A673 (cell line): ENCODE measurements around the gene CDC42SE2. TPM values are rescaled to one million over a fixed set of nuclear protein-coding genes. Genes with fewer than 3 reads are reported as not detected.
"Not testable (repeated sequence)": the region's sequence is repeated elsewhere in the genome, so short reads cannot be mapped to it uniquely, and the experiment has no call there.

ENCODE experiments used
- BruUV-seq: library from RNA; stranded (reverse); fragments of 400-500 nt; replicated peaks from 2 replicates; lab custom pipeline; 2021; lab: Mats Ljungman, UMichigan
- CTCF ChIA-PET: fragments of 300-600 bp; sonication (Branson Sonifier 250); formaldehyde crosslinking; loops from one replicate; lab custom pipeline; 2022; ENCODE audit warnings: antibody characterized with exemption; lab: Charles Lee
- POLR2A ChIA-PET: fragments of 300-600 bp; sonication (Branson Sonifier 250); formaldehyde crosslinking; loops from one replicate; lab custom pipeline; 2022; ENCODE audit warnings: antibody characterized with exemption; ENCODE audit not compliant: low non-redundant PET; lab: Charles Lee
- DNase-seq: peaks from one replicate; pipeline ENCODE4 v3.0.0-alpha.2; 2015; ENCODE audit warnings: low spot score
- H3K27ac ChIP-seq: fragments of 200-600 bp; sonication (generic); 2 replicates; pipeline ENCODE4 v1.5.1; 2016; ENCODE audit warnings: mixed run types, low read depth, mild to moderate bottlenecking, mixed read lengths, antibody characterized with exemption, low read length; ENCODE audit not compliant: poor library complexity, severe bottlenecking
- H3K27me3 ChIP-seq: fragments of 200-600 bp; sonication (generic); replicated peaks from 2 replicates; pipeline ENCODE4 v1.6.1; 2017; ENCODE audit warnings: mixed run types, low read depth, mild to moderate bottlenecking, mixed read lengths, antibody characterized with exemption, low read length; ENCODE audit not compliant: insufficient read depth, poor library complexity
- H3K36me3 ChIP-seq: fragments of 200-600 bp; sonication (generic); 2 replicates; pipeline ENCODE4 v1.6.1; 2016; ENCODE audit warnings: mixed run types, mild to moderate bottlenecking, mixed read lengths, antibody characterized with exemption, low read length; ENCODE audit not compliant: insufficient read depth, poor library complexity, severe bottlenecking
- H3K4me1 ChIP-seq: fragments of 200-600 bp; sonication (generic); 2 replicates; pipeline ENCODE4 v1.6.1; 2017; ENCODE audit warnings: mixed run types, mild to moderate bottlenecking, mixed read lengths, antibody characterized with exemption, low read length; ENCODE audit not compliant: insufficient read depth, poor library complexity, severe bottlenecking
- H3K4me3 ChIP-seq: fragments of 200-600 bp; sonication (generic); 2 replicates; pipeline ENCODE4 v1.5.1; 2016; ENCODE audit warnings: low read depth, mixed run types, mild to moderate bottlenecking, mixed read lengths, low read length; ENCODE audit not compliant: poor library complexity, severe bottlenecking
- H3K9me3 ChIP-seq: fragments of 200-600 bp; sonication (generic); 2 replicates; pipeline ENCODE4 v1.6.1; 2016; ENCODE audit warnings: mixed run types, low read depth, mild to moderate bottlenecking, mixed read lengths, antibody characterized with exemption, low read length; ENCODE audit not compliant: poor library complexity, severe bottlenecking
- CTCF ChIP-seq: fragments of 300-800, 200-600 bp; sonication (generic); conservative IDR thresholded peaks from 2 replicates; pipeline ENCODE4 v1.5.1; 2017; ENCODE audit warnings: low read depth, mild to moderate bottlenecking, antibody characterized with exemption, low read length, moderate library complexity, mixed read lengths
- EZH2 ChIP-seq: fragments of 200-600 bp; sonication (generic); IDR thresholded peaks from 2 replicates; pipeline ENCODE4 v1.6.1; 2017; ENCODE audit warnings: borderline replicate concordance, low read depth, mild to moderate bottlenecking, mixed read lengths, antibody characterized with exemption, low read length; ENCODE audit not compliant: poor library complexity, severe bottlenecking
- intact Hi-C: fragments of 100-400 bp; cut with micrococcal nuclease; formaldehyde crosslinking; loops from one replicate; pipeline ENCODE4 v1.10.0; 2022; ENCODE audit not compliant: unreplicated experiment
- total RNA-seq: library from RNA; stranded (reverse); gene quantifications from 2 replicates; pipeline ENCODE4 v1.2.3, GENCODE V29; 2021

Gene CDC42SE2
- total RNA-seq, 1 experiment from 2014 or later = 25.5 TPM

DNA sequence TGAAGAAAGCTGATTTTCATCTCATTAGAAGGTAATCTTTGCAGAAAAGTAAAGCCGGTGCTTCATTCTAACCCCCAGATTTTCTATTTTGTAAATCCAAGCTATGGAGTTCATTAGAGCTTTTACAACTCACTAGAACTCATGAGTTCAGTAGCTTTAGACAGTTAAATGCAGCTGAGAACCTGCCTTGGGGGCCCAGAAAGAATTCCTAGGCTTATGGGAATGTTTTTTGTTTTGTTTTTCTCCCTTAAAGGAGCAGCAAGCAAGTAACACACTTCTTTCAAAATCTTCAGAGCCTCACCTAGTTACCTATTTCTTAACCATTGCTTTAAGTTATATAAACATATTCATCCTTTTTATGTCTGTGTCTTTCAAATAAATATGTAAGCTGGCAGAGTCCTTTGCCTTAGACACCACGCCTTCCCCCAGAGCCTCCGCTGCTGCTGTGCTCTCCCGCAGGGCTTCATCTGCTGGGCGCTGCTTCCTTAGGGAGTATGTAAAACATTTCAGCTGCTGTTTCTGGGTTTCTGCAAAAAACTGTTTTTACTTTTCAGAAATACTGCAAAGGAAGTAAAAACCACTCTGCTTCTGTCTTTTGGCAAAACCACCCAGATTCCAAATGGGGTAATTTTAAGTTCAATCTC lies 132.9 kb downstream of the CDC42SE2 start:
- Histone ChIP-seq H3K4me1 (peaks cover 6% of the 10 kb centered on the region), H3K9me3 (no peaks in the 10 kb centered on the region), H3K27me3 (no peaks in the 10 kb centered on the region), H3K27ac (no peak overlapping the region), H3K36me3 (peaks cover 41% of the 10 kb centered on the region), H3K4me3 (no peak overlapping the region)
- no TSS peak for BruUV-seq
- ChIA-PET POLR2A (interaction anchor here (0.5 kb wide), 1 partner anchor 127 kb away, joined by 3 read pairs; no protein-coding TSS in a partner anchor), CTCF (no interaction called here)
- no peak for TF ChIP-seq EZH2
- no peak for TF ChIP-seq CTCF
- intact Hi-C loops = no loop called here
- DNase-seq = no peak

GRCh38 chr5:131399007-131399406 lies 135.2 kb downstream of the CDC42SE2 start:
- intact Hi-C loops, BruUV-seq, H3K4me1 ChIP-seq, H3K27ac ChIP-seq, POLR2A ChIA-PET, H3K27me3 ChIP-seq, H3K4me3 ChIP-seq, CTCF ChIA-PET, DNase-seq: not testable (repeated sequence)
- peaks cover 12% of the 10 kb centered on the region for H3K9me3 ChIP-seq
- H3K36me3 ChIP-seq = peaks cover 36% of the 10 kb centered on the region

DNA sequence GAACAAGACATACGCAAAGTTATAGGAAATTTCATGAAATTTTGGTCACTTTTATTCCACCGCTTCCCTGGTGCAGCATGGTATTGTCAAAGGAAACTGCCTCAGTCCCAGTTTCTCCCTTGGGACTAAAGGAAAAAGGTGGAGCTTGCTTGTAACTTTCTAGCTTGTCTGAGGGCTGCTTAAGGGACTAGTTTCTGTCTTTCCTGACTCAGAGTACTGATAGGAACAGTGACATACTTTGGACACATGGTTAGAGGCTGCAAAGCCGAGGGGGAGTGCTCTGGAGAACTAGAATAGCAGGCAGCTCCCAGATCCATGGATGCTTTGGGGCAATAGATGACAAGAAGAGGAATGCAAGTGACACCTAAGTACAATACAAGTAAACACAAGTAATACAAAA lies 136.7 kb downstream of the CDC42SE2 start:
- ChIA-PET CTCF (no interaction called here), POLR2A (no interaction called here)
- TF ChIP-seq CTCF (no peak), EZH2 (no peak)
- Histone ChIP-seq H3K36me3 (peaks cover 22% of the 10 kb centered on the region), H3K27ac (no peak overlapping the region), H3K4me1 (no peaks in the 10 kb centered on the region), H3K4me3 (no peak overlapping the region), H3K27me3 (no peaks in the 10 kb centered on the region), H3K9me3 (peaks cover 12% of the 10 kb centered on the region)
- no TSS peak for BruUV-seq
- intact Hi-C loops = no loop called here
- no peak for DNase-seq

GRCh38 chr5:131405674-131406073 lies 141.8 kb downstream of the CDC42SE2 start:
- Histone ChIP-seq H3K27me3 (no peaks in the 10 kb centered on the region), H3K36me3 (peaks cover 21% of the 10 kb centered on the region), H3K4me1 (no peaks in the 10 kb centered on the region), H3K9me3 (peaks cover 12% of the 10 kb centered on the region), H3K27ac (no peak overlapping the region), H3K4me3 (no peak overlapping the region)
- TF ChIP-seq CTCF = no peak
- no peak for TF ChIP-seq EZH2
- POLR2A ChIA-PET = no interaction called here
- no TSS peak for BruUV-seq
- intact Hi-C loops = no loop called here
- CTCF ChIA-PET = no interaction called here
- no peak for DNase-seq
